A673 (cell line): Measurements from ENCODE around the gene PPP1R13L. TPM values are rescaled to one million over a fixed set of nuclear protein-coding genes. Genes with fewer than 3 reads are reported as not detected.

ENCODE experiments used
- BruUV-seq: library from RNA; stranded (reverse); fragments of 400-500 nt; replicated peaks from 2 replicates; lab custom pipeline; 2021; lab: Mats Ljungman, UMichigan
- CTCF ChIA-PET: fragments of 300-600 bp; sonication (Branson Sonifier 250); formaldehyde crosslinking; loops from one replicate; lab custom pipeline; 2022; ENCODE audit warnings: antibody characterized with exemption; lab: Charles Lee
- POLR2A ChIA-PET: fragments of 300-600 bp; sonication (Branson Sonifier 250); formaldehyde crosslinking; loops from one replicate; lab custom pipeline; 2022; ENCODE audit warnings: antibody characterized with exemption; ENCODE audit not compliant: low non-redundant PET; lab: Charles Lee
- DNase-seq: peaks from one replicate; pipeline ENCODE4 v3.0.0-alpha.2; 2015; ENCODE audit warnings: low spot score
- H3K27ac ChIP-seq: fragments of 200-600 bp; sonication (generic); 2 replicates; pipeline ENCODE4 v1.5.1; 2016; ENCODE audit warnings: mixed run types, low read depth, mild to moderate bottlenecking, mixed read lengths, antibody characterized with exemption, low read length; ENCODE audit not compliant: poor library complexity, severe bottlenecking
- H3K27me3 ChIP-seq: fragments of 200-600 bp; sonication (generic); replicated peaks from 2 replicates; pipeline ENCODE4 v1.6.1; 2017; ENCODE audit warnings: mixed run types, low read depth, mild to moderate bottlenecking, mixed read lengths, antibody characterized with exemption, low read length; ENCODE audit not compliant: insufficient read depth, poor library complexity
- H3K36me3 ChIP-seq: fragments of 200-600 bp; sonication (generic); 2 replicates; pipeline ENCODE4 v1.6.1; 2016; ENCODE audit warnings: mixed run types, mild to moderate bottlenecking, mixed read lengths, antibody characterized with exemption, low read length; ENCODE audit not compliant: insufficient read depth, poor library complexity, severe bottlenecking
- H3K4me1 ChIP-seq: fragments of 200-600 bp; sonication (generic); 2 replicates; pipeline ENCODE4 v1.6.1; 2017; ENCODE audit warnings: mixed run types, mild to moderate bottlenecking, mixed read lengths, antibody characterized with exemption, low read length; ENCODE audit not compliant: insufficient read depth, poor library complexity, severe bottlenecking
- H3K4me3 ChIP-seq: fragments of 200-600 bp; sonication (generic); 2 replicates; pipeline ENCODE4 v1.5.1; 2016; ENCODE audit warnings: low read depth, mixed run types, mild to moderate bottlenecking, mixed read lengths, low read length; ENCODE audit not compliant: poor library complexity, severe bottlenecking
- H3K9me3 ChIP-seq: fragments of 200-600 bp; sonication (generic); 2 replicates; pipeline ENCODE4 v1.6.1; 2016; ENCODE audit warnings: mixed run types, low read depth, mild to moderate bottlenecking, mixed read lengths, antibody characterized with exemption, low read length; ENCODE audit not compliant: poor library complexity, severe bottlenecking
- EZH2 ChIP-seq: fragments of 200-600 bp; sonication (generic); IDR thresholded peaks from 2 replicates; pipeline ENCODE4 v1.6.1; 2017; ENCODE audit warnings: borderline replicate concordance, low read depth, mild to moderate bottlenecking, mixed read lengths, antibody characterized with exemption, low read length; ENCODE audit not compliant: poor library complexity, severe bottlenecking
- intact Hi-C: fragments of 100-400 bp; cut with micrococcal nuclease; formaldehyde crosslinking; loops from one replicate; pipeline ENCODE4 v1.10.0; 2022; ENCODE audit not compliant: unreplicated experiment
- total RNA-seq: library from RNA; stranded (reverse); gene quantifications from 2 replicates; pipeline ENCODE4 v1.2.3, GENCODE V29; 2021
- TF ChIP-seq, protein P1 (sequence below): fragments of 300-800, 200-600 bp; sonication (generic); conservative IDR thresholded peaks from 2 replicates; pipeline ENCODE4 v1.5.1; 2017; ENCODE audit warnings: low read depth, mild to moderate bottlenecking, antibody characterized with exemption, low read length, moderate library complexity, mixed read lengths

Gene PPP1R13L
- total RNA-seq, 1 experiment from 2014 or later: 5.5 TPM

DNA sequence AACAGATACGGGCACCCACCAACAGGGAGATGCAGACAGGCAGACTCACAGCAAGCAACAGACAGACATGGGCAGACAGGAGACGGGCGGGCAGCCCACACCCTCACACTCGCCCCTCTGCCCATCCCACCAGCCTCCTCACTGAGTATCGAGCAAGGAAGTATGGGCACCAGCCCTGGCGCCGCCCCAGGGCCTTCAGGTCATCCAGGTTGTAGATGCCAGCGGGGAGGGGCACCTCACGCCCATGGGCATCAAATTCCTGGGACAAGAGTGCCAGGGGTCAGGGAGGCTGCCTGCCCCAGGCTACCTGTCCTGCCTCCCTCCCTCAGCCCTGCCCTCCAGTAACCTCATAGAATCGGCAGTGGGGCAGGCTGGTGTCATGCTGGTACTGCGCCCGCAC lies 40.2 kb downstream of the PPP1R13L start:
- H3K27ac ChIP-seq: no peak overlapping the region
- no peaks in the 10 kb centered on the region for H3K27me3 ChIP-seq
- intact Hi-C loops: no loop called here
- CTCF ChIA-PET: no interaction called here
- peaks cover 4% of the 10 kb centered on the region for H3K4me1 ChIP-seq
- no TSS peak for BruUV-seq
- H3K9me3 ChIP-seq: no peaks in the 10 kb centered on the region
- DNase-seq: no peak
- H3K36me3 ChIP-seq: peaks cover 24% of the 10 kb centered on the region
- H3K4me3 ChIP-seq: no peak overlapping the region
- POLR2A ChIA-PET: no interaction called here
- TF ChIP-seq EZH2: no peak
- TF ChIP-seq, protein P1, sequence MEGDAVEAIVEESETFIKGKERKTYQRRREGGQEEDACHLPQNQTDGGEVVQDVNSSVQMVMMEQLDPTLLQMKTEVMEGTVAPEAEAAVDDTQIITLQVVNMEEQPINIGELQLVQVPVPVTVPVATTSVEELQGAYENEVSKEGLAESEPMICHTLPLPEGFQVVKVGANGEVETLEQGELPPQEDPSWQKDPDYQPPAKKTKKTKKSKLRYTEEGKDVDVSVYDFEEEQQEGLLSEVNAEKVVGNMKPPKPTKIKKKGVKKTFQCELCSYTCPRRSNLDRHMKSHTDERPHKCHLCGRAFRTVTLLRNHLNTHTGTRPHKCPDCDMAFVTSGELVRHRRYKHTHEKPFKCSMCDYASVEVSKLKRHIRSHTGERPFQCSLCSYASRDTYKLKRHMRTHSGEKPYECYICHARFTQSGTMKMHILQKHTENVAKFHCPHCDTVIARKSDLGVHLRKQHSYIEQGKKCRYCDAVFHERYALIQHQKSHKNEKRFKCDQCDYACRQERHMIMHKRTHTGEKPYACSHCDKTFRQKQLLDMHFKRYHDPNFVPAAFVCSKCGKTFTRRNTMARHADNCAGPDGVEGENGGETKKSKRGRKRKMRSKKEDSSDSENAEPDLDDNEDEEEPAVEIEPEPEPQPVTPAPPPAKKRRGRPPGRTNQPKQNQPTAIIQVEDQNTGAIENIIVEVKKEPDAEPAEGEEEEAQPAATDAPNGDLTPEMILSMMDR: no peak

DNA sequence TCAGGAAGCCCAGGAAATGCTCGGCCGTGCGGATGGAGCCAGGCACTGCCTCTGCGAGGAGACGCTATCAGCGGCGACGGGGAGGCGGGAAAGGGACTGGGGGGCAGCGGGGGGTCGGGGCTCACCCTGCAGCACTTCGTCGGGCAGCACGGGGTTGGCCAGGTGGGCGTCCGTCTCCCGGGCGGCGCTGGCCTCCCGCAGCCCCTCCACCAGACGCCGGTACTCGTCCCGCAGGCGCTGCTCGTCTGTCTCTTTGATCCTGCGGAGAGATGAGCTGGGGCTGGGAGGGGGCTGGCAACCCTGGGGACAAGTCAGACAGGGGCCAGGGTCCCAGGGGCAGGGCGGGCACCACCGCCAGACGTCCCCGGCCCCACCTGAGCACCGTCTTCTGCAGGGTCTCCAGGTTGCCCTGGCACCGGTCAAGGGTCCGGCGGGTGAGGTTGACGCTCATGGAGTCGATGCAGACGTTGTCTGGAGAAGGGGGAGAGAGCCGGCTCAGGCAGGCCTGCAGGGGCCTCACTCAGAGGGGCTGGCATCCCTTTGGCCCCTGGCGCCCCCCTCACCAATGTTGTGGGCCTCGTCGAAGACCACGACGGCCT lies 40.9 kb downstream of the PPP1R13L start:
- DNase-seq: no peak
- H3K9me3 ChIP-seq: no peaks in the 10 kb centered on the region
- no peaks in the 10 kb centered on the region for H3K27me3 ChIP-seq
- H3K36me3 ChIP-seq: peaks cover 24% of the 10 kb centered on the region
- H3K4me1 ChIP-seq: peaks cover 1% of the 10 kb centered on the region
- no peak overlapping the region for H3K4me3 ChIP-seq
- BruUV-seq: no TSS peak
- intact Hi-C loops: no loop called here
- POLR2A ChIA-PET: no interaction called here
- CTCF ChIA-PET: no interaction called here
- TF ChIP-seq, protein P1: no peak
- no peak for TF ChIP-seq EZH2
- H3K27ac ChIP-seq: no peak overlapping the region

DNA sequence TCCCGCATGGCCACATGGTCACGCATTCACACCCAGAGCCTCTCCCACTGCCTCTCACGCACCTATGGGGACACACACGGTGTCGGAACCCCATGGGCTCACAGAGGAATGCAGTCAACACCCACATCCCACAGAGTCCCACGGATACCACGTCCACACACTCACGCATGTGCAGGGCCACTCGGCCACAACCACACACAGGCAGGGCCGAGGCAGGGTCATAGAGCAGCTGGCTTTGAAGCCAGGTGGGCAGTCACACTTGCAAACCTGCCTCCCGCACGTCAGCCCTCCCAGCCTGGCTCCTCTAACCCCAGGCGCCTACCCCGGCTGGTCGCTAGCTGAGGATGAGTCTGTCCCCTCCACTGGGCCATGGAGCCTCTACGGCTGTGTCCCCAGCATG lies 42.6 kb downstream of the PPP1R13L start:
- intact Hi-C loops: no loop called here
- POLR2A ChIA-PET: no interaction called here
- Histone ChIP-seq H3K9me3 (no peaks in the 10 kb centered on the region), H3K27me3 (no peaks in the 10 kb centered on the region), H3K4me3 (no peak overlapping the region), H3K27ac (no peak overlapping the region), H3K4me1 (no peaks in the 10 kb centered on the region), H3K36me3 (peaks cover 17% of the 10 kb centered on the region)
- TF ChIP-seq, protein P1: no peak
- TF ChIP-seq EZH2: no peak
- no TSS peak for BruUV-seq
- DNase-seq: no peak
- CTCF ChIA-PET: no interaction called here
